GM21619 (cell line): ENCODE results near the gene RUFY2.
"Not testable (repeated sequence)": the region's sequence is repeated elsewhere in the genome, so short reads cannot be mapped to it uniquely, and the experiment has no call there.

Experiments used
- ATAC-seq: cut with Tn5 transposase; IDR thresholded peaks from one replicate; pipeline ENCODE4 v1.9.1; 2021; ENCODE audit not compliant: unreplicated experiment

Gene RUFY2

DNA sequence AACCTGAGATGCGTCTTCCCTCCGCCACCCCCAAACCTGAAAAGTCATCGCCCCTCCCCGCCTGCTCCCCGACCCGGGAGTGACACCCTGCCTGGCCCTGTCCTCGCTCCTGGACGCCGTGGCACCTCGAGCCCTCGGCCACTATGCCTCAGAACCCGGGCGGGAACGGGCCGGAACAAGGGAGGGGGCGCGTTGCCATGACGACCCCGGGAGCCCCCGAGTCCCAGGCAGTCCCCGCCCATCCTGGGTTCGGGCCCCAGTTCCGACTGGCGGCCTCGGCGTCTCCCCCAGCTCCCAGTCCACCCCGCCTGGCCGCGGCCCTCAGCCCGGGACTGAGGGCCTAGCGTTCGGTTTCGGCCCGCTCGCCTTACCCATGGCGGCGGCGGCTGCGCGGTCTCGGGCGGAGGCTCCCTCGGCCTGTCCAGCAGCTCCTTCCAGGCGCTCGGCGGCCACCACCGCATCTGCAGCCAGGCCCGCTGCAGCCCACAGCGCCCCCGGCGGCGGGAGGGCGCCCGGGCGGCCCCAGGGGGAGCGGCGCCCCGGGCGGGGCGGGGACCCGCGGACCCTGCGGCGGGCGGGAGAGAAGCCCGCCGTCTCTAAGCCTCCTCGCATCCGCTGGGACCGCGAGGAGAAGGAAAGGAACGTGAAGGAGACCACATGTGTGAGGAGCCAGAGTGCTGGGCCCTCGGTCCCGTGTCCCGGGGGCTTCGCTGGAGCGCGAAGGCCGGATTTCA, at the start of gene RUFY2:
Gene RUFY2, minus strand, starts transcription at position 463 of the 734 bp plus-strand sequence. Its CDS starts 88 bp downstream, at position 375.
- ATAC-seq = peak; percentile 95

GRCh38 chr10:68449698-68450097, 42.6 kb upstream of the RUFY2 start:
- not testable (repeated sequence) for ATAC-seq

- no peak for ATAC-seq
Measured at GRCh38 chr10:68446179-68446578, 39.1 kb upstream of the RUFY2 start.

DNA sequence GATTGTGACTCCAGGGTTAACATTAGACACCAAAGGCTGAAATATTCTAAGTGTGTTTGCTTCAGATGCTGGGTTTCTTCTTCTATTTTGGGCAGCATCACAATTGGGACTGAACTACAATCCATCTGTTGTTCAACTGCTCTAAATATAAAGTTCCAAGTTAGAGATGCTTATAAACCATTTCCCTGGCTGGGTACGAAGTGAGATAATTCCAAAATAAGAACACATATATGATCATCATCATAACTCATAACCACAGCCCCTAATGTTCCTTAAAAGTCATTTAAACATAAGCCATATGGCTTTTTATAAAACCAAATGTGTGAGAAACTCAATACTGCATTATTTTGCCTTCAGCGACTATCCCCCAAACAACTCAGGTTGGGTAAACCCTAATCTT, 35.9 kb upstream of the RUFY2 start:
- ATAC-seq = no peak

DNA sequence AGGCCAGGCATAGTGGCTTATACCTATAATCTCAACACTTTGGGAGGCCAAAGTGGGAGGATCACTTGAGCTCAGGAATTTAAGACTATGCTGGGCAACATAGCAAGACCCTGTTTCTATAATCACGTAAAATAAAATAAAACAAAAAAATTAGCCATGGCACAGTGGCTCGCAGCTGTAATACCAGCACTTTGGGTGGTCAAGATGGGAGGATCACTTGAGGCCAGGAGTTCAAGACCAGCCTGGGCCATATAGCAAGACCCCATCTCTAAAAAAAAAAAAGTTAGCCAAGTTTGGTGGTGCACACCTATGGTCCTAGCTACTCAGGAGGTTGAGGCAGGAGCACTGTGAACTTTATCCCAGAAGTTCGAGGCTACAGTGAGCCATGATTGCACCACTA, 33.8 kb upstream of the RUFY2 start:
- no peak for ATAC-seq

- no peak for ATAC-seq
Measured at GRCh38 chr10:68435803-68436202, 28.7 kb upstream of the RUFY2 start.

DNA sequence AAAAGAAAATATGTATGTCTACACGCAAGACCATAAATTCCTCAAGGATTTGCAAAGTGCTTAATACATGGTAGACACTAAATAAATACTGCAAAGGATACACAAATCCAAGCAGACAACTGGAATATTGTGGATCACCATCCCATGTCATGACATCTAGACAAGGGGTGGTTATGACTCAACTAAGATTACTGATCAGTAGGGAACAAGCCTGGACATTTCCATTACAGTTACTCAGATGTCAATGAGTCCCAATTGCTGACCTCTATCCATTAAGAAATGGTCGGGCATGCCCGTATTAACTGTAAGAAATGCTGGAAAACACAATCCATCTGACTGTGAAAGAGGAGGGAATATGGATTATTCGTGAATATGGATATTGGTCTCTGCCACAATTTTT, 27.6 kb upstream of the RUFY2 start:
- no peak for ATAC-seq

GRCh38 chr10:68428396-68429104, 21.5 kb upstream of the RUFY2 start:
- no peak for ATAC-seq

DNA sequence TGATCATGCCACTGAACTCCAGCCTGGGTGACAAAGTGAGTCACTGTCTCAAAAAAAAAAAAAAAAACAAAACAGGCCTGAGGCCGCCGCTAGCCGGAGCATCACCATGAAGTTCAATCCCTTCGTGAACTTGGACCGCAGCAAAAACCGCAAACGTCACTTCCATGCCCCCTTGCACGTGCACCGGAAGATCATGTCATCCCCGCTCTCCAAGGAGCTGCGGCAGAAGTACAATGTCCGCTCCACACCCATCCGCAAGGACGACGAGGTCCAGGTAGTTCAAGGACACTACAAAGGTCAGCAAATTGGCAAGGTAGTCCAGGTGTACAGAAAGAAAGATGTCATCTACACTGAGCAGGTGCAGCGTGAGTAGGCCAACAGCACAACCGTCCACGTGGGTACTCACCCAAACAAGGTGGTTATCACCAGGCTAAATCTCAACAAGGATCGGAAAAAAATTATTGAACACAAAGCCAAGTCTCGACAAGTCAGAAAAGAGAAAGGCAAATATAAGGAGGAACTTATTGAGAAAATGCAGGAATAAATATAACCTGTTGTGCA, 17.5 kb upstream of the RUFY2 start:
- no peak for ATAC-seq

DNA sequence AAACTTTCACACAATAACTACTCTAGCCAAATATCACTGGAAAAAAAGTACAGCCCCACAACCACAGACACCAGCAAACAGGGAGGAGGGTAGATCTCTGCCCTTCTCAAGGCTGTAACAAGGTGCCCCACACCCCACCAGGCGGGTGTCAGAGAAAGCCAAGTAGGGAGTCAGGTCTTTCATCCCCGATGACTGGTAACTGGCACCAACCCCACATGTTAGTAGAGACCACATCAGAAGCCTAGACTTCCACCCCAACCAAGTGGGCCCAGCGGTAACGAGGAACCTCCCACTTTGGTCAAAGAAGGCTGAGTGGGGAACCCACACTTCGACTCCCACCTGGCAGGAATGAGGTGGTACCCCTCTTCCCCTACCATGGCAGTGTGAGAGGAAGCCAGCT, 16.4 kb upstream of the RUFY2 start:
- ATAC-seq = no peak

- ATAC-seq = no peak
Measured at GRCh38 chr10:68419376-68419775, 12.3 kb upstream of the RUFY2 start.

- ATAC-seq = no peak
Measured at GRCh38 chr10:68408898-68409518, 1.9 kb upstream of the RUFY2 start.

- ATAC-seq = peak; percentile 40
Measured at GRCh38 chr10:68406111-68406814, 814 bp downstream of the RUFY2 start.

DNA sequence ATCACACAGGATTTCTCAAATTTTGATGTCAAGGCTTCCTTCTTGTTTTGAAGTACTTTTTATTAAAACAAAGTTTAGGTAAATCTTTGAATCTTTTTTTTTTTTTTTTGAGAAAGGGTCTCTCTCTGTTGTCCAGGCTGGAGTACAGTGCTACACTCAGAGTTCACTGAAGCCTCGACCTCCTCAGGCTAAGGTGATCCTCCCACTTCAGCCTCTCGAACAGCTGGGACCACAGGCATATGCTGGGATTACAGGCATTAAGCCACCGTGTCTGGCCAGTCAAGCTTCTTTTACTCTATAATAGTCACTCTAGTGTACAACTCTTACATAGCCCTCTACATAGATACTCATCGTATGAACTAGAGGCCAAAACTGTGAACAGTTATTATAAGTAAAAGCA, 3.4 kb downstream of the RUFY2 start:
- no peak for ATAC-seq

DNA sequence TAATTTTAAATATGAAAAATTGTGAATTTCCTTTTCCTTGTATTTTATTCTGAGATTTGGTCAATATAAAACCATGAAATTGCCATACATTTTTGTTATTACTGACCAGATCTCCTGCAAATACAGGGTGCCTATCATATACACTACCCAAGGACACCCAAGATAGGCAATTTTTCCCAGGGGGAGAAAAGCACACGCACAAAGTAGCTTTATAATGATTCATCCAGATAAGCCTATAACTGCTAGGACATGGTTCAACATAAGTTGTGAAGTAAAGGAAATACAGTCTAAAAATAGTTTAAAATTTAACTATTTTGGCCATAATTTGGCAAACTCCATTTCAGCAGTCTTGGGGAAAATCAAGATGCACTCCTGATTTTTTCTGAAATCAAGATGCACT, 4.8 kb downstream of the RUFY2 start:
- no peak for ATAC-seq

GRCh38 chr10:68397005-68397404, 10.1 kb downstream of the RUFY2 start:
- no peak for ATAC-seq

DNA sequence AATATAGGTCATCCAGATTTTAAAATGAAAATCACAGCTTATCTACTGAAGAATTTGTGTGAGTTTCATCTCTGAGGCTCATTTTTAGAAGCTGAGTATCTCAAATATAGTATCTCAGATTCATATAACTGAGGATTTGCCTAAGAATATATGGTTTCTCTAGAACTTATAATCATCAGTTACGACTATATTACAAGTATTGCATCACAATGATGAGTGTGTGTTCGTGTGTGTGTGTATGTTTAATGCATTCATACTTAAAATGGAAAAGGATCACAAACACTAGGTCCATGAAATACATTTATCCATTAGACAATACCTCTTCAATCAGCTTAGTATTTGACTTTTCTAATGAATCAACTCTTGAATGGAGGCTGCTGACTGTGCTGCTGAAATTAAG, 21.3 kb downstream of the RUFY2 start:
- no peak for ATAC-seq

DNA sequence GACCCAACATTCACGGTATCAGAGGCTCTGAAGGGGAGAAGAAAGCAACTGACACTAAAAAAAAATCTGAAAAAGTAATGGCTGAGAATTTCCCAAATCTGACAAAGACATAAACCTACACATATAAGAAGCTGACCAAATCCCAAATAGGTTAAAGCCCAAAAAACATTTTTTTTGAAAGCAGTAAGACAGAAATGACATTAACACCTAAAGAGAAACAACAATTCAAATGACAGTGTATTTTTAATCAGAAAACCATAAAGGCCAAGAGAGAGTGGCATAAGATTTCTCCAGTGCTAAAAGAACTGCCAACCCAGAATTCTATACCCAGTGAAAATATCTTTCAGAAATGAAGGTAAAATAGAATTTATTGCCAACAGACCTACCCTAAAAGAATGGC, 35.5 kb downstream of the RUFY2 start:
- no peak for ATAC-seq

DNA sequence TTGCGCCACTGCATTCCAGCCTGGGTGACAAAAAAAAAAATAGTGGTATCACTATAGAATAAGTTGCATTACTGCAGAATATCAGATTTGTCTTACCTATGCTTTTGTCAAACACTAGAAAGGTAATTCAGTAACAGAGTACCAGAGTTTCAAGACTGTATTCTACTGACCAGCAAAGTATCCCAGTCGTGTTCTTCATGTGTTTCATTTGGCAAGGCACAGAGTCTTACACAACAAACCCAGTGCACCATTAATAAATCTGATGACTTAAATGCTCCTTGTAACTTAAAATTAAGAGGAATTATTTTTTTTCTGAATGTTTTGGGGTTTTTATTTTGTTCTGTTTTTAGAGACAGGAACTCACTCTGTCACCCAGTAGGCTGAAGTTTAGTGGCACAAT, 40.0 kb downstream of the RUFY2 start:
- ATAC-seq = no peak

DNA sequence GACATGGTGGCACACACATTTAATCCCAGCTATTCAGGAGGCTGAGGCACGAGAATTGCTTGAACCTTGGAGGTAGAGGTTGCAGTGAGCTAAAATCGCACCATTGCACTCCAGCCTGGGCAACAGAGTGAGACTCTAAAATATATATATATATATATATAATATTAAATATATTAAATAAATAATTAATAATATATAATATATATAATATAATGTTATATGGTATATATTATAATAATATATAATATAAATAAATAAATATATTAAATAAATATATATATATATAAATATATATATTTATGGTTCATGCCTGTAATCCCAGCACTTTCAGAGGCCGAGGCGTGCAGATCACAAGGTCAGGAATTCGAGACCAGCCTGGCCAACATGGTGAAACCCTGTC, 40.5 kb downstream of the RUFY2 start:
- ATAC-seq = no peak

GRCh38 chr10:68365611-68366010, 41.5 kb downstream of the RUFY2 start:
- no peak for ATAC-seq
